Calu3 (cell line): ENCODE results near the gene TLR8. TPM values are rescaled to one million over a fixed set of nuclear protein-coding genes. Genes with fewer than 3 reads are reported as not detected.

Experiments used
- BruUV-seq: library from RNA; stranded (reverse); fragments of 400-500 nt; replicated peaks from 2 replicates; lab custom pipeline; 2021; lab: Mats Ljungman, UMichigan
- CTCF ChIA-PET: fragments of 300-600 bp; sonication (Branson Sonifier 250); formaldehyde crosslinking; loops from one replicate; lab custom pipeline; 2022; ENCODE audit warnings: antibody characterized with exemption; lab: Charles Lee
- DNase-seq: peaks from one replicate; pipeline ENCODE4 v3.0.0; 2022
- H3K27ac Mint-ChIP-seq: one replicate; pipeline ENCODE4 v1.8.0; 2022; ENCODE audit warnings: mixed read lengths; ENCODE audit not compliant: unreplicated experiment
- H3K27me3 Mint-ChIP-seq: one replicate; pipeline ENCODE4 v1.8.0; 2022; ENCODE audit warnings: mixed read lengths; ENCODE audit not compliant: unreplicated experiment
- H3K36me3 Mint-ChIP-seq: one replicate; pipeline ENCODE4 v1.8.0; 2022; ENCODE audit warnings: mild to moderate bottlenecking, moderate library complexity, mixed read lengths; ENCODE audit not compliant: insufficient read depth, unreplicated experiment
- H3K4me1 Mint-ChIP-seq: one replicate; pipeline ENCODE4 v1.8.0; 2022; ENCODE audit warnings: mild to moderate bottlenecking, low read depth, mixed read lengths; ENCODE audit not compliant: unreplicated experiment
- H3K4me3 Mint-ChIP-seq: one replicate; pipeline ENCODE4 v1.8.0; 2022; ENCODE audit warnings: mild to moderate bottlenecking, low read depth, moderate library complexity, mixed read lengths; ENCODE audit not compliant: unreplicated experiment
- H3K9me3 Mint-ChIP-seq: one replicate; pipeline ENCODE4 v1.8.0; 2022; ENCODE audit warnings: low read depth, mixed read lengths; ENCODE audit not compliant: unreplicated experiment
- intact Hi-C: fragments of 100-400 bp; cut with micrococcal nuclease; formaldehyde crosslinking; loops from one replicate; pipeline ENCODE4 v1.10.0; 2022; ENCODE audit not compliant: unreplicated experiment
- total RNA-seq: library from RNA; stranded (reverse); gene quantifications from 2 replicates; pipeline ENCODE4 v1.2.3, GENCODE V29; 2022
- TF ChIP-seq, protein P1 (sequence below): fragments of 200-600 bp; IDR thresholded peaks from one replicate; pipeline ENCODE4 v1.8.0; 2022; ENCODE audit warnings: antibody characterized with exemption; ENCODE audit not compliant: unreplicated experiment

The TLR8 gene
- total RNA-seq, 1 experiment from 2014 or later, result not detected

DNA sequence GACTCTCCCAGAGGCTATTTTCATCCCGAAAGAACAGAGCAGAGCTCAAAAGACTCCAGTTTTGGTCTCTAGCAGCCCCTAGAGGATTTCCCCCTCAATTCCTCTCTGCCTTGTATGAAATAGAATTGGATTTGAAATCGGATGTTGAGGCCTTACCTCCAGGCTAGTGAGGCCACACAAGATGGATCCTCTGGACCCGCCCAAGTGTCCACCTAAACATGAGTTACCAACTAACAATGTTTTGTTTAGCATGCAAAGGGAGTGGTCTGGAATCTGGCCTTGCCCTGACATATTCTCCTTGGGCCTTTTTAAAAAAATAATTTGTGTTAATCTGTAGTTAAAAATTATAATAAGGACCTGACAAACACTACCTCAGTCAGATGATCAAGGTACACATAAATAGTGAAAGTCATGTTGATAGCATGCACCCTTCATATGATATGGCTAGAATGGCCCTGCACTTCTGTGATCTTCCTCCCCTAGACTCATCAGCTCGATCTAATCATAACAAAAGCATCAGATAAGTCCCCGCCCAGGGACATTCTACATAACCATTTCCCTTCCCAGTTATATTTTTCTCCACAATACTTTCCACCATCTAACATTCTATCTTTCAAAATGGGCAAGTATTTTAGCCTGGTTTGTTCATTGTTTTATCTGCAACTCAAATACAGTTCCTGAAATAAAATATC, 6.5 kb downstream of the TLR8 start:
- BruUV-seq, result no TSS peak
- DNase-seq, result no peak
- TF ChIP-seq, protein P1, sequence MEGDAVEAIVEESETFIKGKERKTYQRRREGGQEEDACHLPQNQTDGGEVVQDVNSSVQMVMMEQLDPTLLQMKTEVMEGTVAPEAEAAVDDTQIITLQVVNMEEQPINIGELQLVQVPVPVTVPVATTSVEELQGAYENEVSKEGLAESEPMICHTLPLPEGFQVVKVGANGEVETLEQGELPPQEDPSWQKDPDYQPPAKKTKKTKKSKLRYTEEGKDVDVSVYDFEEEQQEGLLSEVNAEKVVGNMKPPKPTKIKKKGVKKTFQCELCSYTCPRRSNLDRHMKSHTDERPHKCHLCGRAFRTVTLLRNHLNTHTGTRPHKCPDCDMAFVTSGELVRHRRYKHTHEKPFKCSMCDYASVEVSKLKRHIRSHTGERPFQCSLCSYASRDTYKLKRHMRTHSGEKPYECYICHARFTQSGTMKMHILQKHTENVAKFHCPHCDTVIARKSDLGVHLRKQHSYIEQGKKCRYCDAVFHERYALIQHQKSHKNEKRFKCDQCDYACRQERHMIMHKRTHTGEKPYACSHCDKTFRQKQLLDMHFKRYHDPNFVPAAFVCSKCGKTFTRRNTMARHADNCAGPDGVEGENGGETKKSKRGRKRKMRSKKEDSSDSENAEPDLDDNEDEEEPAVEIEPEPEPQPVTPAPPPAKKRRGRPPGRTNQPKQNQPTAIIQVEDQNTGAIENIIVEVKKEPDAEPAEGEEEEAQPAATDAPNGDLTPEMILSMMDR, result no peak
- Mint-ChIP-seq H3K4me1 (no peaks in the 10 kb centered on the region), H3K27ac (no peak overlapping the region), H3K27me3 (no peaks in the 10 kb centered on the region), H3K9me3 (no peaks in the 10 kb centered on the region), H3K4me3 (no peak overlapping the region), H3K36me3 (no peaks in the 10 kb centered on the region)
- intact Hi-C loops, result no loop called here
- CTCF ChIA-PET, result no interaction called here

DNA sequence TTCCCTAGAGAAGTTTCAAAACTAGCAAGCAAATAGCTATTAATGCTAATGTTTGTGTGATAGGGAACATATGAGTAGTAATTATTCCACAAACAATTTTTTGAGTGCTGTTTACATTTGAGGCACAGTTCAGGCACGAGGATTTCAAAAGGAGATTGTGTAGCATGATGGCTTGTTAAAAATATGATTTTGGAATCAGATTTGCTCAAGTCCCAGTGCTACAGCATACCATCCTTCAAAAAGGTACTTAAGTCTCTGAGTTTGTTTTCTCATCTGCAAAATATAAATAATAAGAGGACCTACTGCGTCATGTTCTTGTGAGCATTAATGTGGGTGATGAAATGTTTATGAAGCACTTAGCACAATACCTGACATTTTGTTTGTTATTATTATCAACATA, 11.3 kb downstream of the TLR8 start:
- CTCF ChIA-PET, result no interaction called here
- H3K27me3 Mint-ChIP-seq, result no peaks in the 10 kb centered on the region
- no peak overlapping the region for H3K4me3 Mint-ChIP-seq
- intact Hi-C loops, result no loop called here
- H3K27ac Mint-ChIP-seq, result no peak overlapping the region
- TF ChIP-seq, protein P1, result no peak
- H3K36me3 Mint-ChIP-seq, result no peaks in the 10 kb centered on the region
- H3K9me3 Mint-ChIP-seq, result no peaks in the 10 kb centered on the region
- DNase-seq, result no peak
- H3K4me1 Mint-ChIP-seq, result no peaks in the 10 kb centered on the region
- BruUV-seq, result no TSS peak

- H3K9me3 Mint-ChIP-seq, result no peaks in the 10 kb centered on the region
- no TSS peak for BruUV-seq
- H3K27ac Mint-ChIP-seq, result no peak overlapping the region
- H3K27me3 Mint-ChIP-seq, result no peaks in the 10 kb centered on the region
- intact Hi-C loops, result no loop called here
- CTCF ChIA-PET, result no interaction called here
- no peaks in the 10 kb centered on the region for H3K4me1 Mint-ChIP-seq
- no peak for DNase-seq
- no peak overlapping the region for H3K4me3 Mint-ChIP-seq
- TF ChIP-seq, protein P1, result no peak
- H3K36me3 Mint-ChIP-seq, result no peaks in the 10 kb centered on the region
These were observed 12.6 kb downstream of the TLR8 start for GRCh38 chrX:12919051-12919450.

DNA sequence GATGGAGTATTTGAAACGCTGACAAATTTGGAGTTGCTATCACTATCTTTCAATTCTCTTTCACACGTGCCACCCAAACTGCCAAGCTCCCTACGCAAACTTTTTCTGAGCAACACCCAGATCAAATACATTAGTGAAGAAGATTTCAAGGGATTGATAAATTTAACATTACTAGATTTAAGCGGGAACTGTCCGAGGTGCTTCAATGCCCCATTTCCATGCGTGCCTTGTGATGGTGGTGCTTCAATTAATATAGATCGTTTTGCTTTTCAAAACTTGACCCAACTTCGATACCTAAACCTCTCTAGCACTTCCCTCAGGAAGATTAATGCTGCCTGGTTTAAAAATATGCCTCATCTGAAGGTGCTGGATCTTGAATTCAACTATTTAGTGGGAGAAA, 13.2 kb downstream of the TLR8 start:
- Mint-ChIP-seq H3K27ac (no peak overlapping the region), H3K36me3 (no peaks in the 10 kb centered on the region)

More for the DNA sequence above, 13.2 kb downstream of the TLR8 start:
- Mint-ChIP-seq H3K4me3 (no peak overlapping the region), H3K4me1 (no peaks in the 10 kb centered on the region), H3K27me3 (no peaks in the 10 kb centered on the region), H3K9me3 (no peaks in the 10 kb centered on the region)
- intact Hi-C loops, result no loop called here
- CTCF ChIA-PET, result no interaction called here
- BruUV-seq, result no TSS peak
- DNase-seq, result no peak
- TF ChIP-seq, protein P1, result no peak
